ENCODE data around the gene OR1F1. TPM values are rescaled to one million over a fixed set of nuclear protein-coding genes. Genes with fewer than 3 reads are reported as not detected.
"Not testable (repeated sequence)": the region's sequence is repeated elsewhere in the genome, so short reads cannot be mapped to it uniquely, and the experiment has no call there.

The OR1F1 gene
- total RNA-seq, 1 experiment from 2014 or later = not detected

GRCh38 chr16:3198334-3199072 is 10.5 kb downstream of the OR1F1 start:
- intact Hi-C loops (cut with micrococcal nuclease; ENCODE audit: unreplicated experiment) = no loop called here
- H3K4me3 ChIP-seq (ENCODE audit: low read depth, low read length) = no peak overlapping the region
- no peak for TF ChIP-seq CTCF (IDR thresholded peaks at IDR 0.05; ENCODE audit: insufficient read depth in 1 of 2, low read depth in 1 of 2, low read length in 1 of 2, severe bottlenecking in 1 of 2, unreplicated experiment in 1 of 2)
- Mint-ChIP-seq H3K27ac (ENCODE audit: unreplicated experiment) (no peak overlapping the region), H3K36me3 (ENCODE audit: insufficient read depth, unreplicated experiment) (no peaks in the 10 kb centered on the region), H3K27me3 (ENCODE audit: insufficient read depth, unreplicated experiment) (peaks cover 3% of the 10 kb centered on the region), H3K4me1 (ENCODE audit: low read depth, unreplicated experiment) (no peaks in the 10 kb centered on the region), H3K9me3 (ENCODE audit: unreplicated experiment) (no peaks in the 10 kb centered on the region), H3K4me3 (ENCODE audit: unreplicated experiment) (no peak overlapping the region)
- POLR2A ChIA-PET = no interaction called here
- H3K36me3 ChIP-seq (ENCODE audit: control insufficient read depth, insufficient read depth, low read length) = no peaks in the 10 kb centered on the region
- BruUV-seq (replicated peaks) = no TSS peak
- H3K27me3 ChIP-seq (replicated peaks; ENCODE audit: control insufficient read depth, insufficient read depth, low read length) = no peaks in the 10 kb centered on the region
- H3K4me1 ChIP-seq = no peaks in the 10 kb centered on the region
- no peak for DNase-seq
- no peaks in the 10 kb centered on the region for H3K9me3 ChIP-seq
- CTCF ChIA-PET = interaction anchor here (0.9 kb wide), 1 partner anchor 66 kb away, joined by 3 read pairs; no protein-coding TSS in a partner anchor

- BruUV-seq (replicated peaks) = no TSS peak
- POLR2A ChIA-PET = no interaction called here
Observed at GRCh38 chr16:3202903-3203539, 15.0 kb downstream of the OR1F1 start.

GRCh38 chr16:3205939-3206338 is 17.9 kb downstream of the OR1F1 start:
- POLR2A ChIA-PET; BruUV-seq (replicated peaks); intact Hi-C loops (cut with micrococcal nuclease; ENCODE audit: unreplicated experiment); H3K27me3 ChIP-seq (replicated peaks; ENCODE audit: control insufficient read depth, insufficient read depth, low read length); CTCF ChIA-PET; H3K27me3 Mint-ChIP-seq (ENCODE audit: insufficient read depth, unreplicated experiment); H3K36me3 Mint-ChIP-seq (ENCODE audit: insufficient read depth, unreplicated experiment); H3K4me1 ChIP-seq; H3K4me1 Mint-ChIP-seq (ENCODE audit: low read depth, unreplicated experiment); H3K27ac Mint-ChIP-seq (ENCODE audit: unreplicated experiment); H3K4me3 Mint-ChIP-seq (ENCODE audit: unreplicated experiment); H3K9me3 ChIP-seq; H3K36me3 ChIP-seq (ENCODE audit: control insufficient read depth, insufficient read depth, low read length); H3K9me3 Mint-ChIP-seq (ENCODE audit: unreplicated experiment); H3K4me3 ChIP-seq (ENCODE audit: low read depth, low read length): not testable (repeated sequence)
- DNase-seq = peak in 1 of 2 experiments; percentile 31

More at GRCh38 chr16:3202903-3203539, 15.0 kb downstream of the OR1F1 start:
- no peaks in the 10 kb centered on the region for H3K36me3 ChIP-seq (ENCODE audit: control insufficient read depth, insufficient read depth, low read length)
- H3K27ac Mint-ChIP-seq (ENCODE audit: unreplicated experiment) = no peak overlapping the region
- H3K27me3 Mint-ChIP-seq (ENCODE audit: insufficient read depth, unreplicated experiment) = no peaks in the 10 kb centered on the region
- H3K4me3 Mint-ChIP-seq (ENCODE audit: unreplicated experiment) = no peak overlapping the region
- no peak for TF ChIP-seq CTCF (IDR thresholded peaks at IDR 0.05; ENCODE audit: insufficient read depth in 1 of 2, low read depth in 1 of 2, low read length in 1 of 2, severe bottlenecking in 1 of 2, unreplicated experiment in 1 of 2)
- no peaks in the 10 kb centered on the region for H3K4me1 Mint-ChIP-seq (ENCODE audit: low read depth, unreplicated experiment)
- H3K4me3 ChIP-seq (ENCODE audit: low read depth, low read length) = no peak overlapping the region
- H3K9me3 ChIP-seq = 0 out of 2 replicates have a peak, but pooled peaks cover 4% of the 10 kb centered on the region
- no peak for DNase-seq
- CTCF ChIA-PET = no interaction called here
- intact Hi-C loops (cut with micrococcal nuclease; ENCODE audit: unreplicated experiment) = no loop called here
- H3K27me3 ChIP-seq (replicated peaks; ENCODE audit: control insufficient read depth, insufficient read depth, low read length) = no peaks in the 10 kb centered on the region
- H3K4me1 ChIP-seq = no peaks in the 10 kb centered on the region
- H3K9me3 Mint-ChIP-seq (ENCODE audit: unreplicated experiment) = no peaks in the 10 kb centered on the region
- H3K36me3 Mint-ChIP-seq (ENCODE audit: insufficient read depth, unreplicated experiment) = no peaks in the 10 kb centered on the region

Measured in Caco-2 (cell line).